NB4 (cell line): ENCODE results near the gene OR1L8.

ENCODE experiments used
- MAX ChIP-seq: IDR thresholded peaks from 2 replicates; pipeline ENCODE4 v1.6.1; 2011; ENCODE audit warnings: low read depth, low read length
- POLR2A ChIP-seq: IDR thresholded peaks from 2 replicates; pipeline ENCODE4 v1.6.1; 2011; ENCODE audit warnings: mild to moderate bottlenecking; ENCODE audit not compliant: insufficient read length; ENCODE audit errors: extremely low read depth
- TF ChIP-seq, protein P1 (sequence below): IDR thresholded peaks from one replicate; pipeline ENCODE4 v1.5.1; 2012; ENCODE audit warnings: low read depth, low read length

GRCh38 chr9:122619996-122620395 is 36.8 kb upstream of the OR1L8 start:
- TF ChIP-seq, protein P1, sequence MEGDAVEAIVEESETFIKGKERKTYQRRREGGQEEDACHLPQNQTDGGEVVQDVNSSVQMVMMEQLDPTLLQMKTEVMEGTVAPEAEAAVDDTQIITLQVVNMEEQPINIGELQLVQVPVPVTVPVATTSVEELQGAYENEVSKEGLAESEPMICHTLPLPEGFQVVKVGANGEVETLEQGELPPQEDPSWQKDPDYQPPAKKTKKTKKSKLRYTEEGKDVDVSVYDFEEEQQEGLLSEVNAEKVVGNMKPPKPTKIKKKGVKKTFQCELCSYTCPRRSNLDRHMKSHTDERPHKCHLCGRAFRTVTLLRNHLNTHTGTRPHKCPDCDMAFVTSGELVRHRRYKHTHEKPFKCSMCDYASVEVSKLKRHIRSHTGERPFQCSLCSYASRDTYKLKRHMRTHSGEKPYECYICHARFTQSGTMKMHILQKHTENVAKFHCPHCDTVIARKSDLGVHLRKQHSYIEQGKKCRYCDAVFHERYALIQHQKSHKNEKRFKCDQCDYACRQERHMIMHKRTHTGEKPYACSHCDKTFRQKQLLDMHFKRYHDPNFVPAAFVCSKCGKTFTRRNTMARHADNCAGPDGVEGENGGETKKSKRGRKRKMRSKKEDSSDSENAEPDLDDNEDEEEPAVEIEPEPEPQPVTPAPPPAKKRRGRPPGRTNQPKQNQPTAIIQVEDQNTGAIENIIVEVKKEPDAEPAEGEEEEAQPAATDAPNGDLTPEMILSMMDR = no peak
- TF ChIP-seq POLR2A = no peak
- no peak for TF ChIP-seq MAX
